T-helper 1 cell treated with Interleukin-12 subunit alpha and Interleukin-12 subunit beta and Interleukin-4 antibody, amounts not matched to agents 30 ng/mL and 1 ng/mL, for 36 hours (primary cell): ENCODE results near the gene CTDP1. TPM values are rescaled to one million over a fixed set of nuclear protein-coding genes. Genes with fewer than 3 reads are reported as not detected.
"Not testable (repeated sequence)": the region's sequence is repeated elsewhere in the genome, so short reads cannot be mapped to it uniquely, and the experiment has no call there.

Experiments used
- intact Hi-C: fragments of 100-400 bp; cut with micrococcal nuclease; formaldehyde crosslinking; loops from one replicate; pipeline ENCODE4 v1.15.1; 2024
- total RNA-seq: library from RNA; stranded (reverse); gene quantifications from 2 replicates; pipeline ENCODE4 v1.2.3, GENCODE V29; 2022

The CTDP1 gene
- total RNA-seq, 1 donor from 2014 or later, result 37.5 TPM

DNA sequence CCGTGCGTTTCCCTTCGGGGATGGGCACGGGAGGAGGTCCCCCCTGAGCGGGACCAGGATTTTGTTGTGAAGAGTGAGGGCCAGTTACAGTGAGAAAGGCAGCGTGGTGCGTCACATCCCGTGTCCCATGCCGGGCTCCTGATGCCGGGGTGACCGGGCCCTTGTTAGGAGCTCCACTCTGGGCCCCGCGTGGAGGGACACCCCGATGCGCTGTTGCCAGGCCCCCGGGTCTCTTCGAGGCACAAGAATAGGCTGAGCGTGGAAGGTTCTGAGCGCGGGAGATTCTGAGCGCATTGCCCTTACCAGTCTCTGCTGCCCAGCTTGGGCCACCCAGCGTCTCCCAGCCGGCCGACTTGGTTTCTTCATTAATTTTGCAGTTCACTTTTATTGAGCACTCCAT, 17.6 kb downstream of the CTDP1 start:
- intact Hi-C loops, result no loop called here

DNA sequence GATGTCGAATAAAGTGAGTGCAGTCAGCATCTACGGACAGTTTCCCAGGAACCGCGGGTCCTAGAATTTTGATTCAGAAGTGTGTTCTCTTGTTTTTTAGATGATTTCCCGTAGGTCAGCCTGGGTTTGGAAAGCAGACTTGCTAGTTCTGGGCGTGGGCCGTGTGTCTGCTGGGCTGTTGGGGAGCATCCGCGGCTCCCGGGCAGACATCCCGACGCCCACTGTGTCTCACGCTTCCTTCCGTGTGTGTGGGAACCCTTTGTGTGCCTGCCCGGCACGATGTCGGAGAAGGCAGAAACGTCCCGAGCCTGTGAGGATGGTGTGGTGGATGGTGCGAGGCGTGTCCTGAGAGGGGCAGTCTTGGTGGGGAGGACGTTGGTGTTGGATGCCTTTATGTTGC, 18.4 kb downstream of the CTDP1 start:
- intact Hi-C loops, result no loop called here

DNA sequence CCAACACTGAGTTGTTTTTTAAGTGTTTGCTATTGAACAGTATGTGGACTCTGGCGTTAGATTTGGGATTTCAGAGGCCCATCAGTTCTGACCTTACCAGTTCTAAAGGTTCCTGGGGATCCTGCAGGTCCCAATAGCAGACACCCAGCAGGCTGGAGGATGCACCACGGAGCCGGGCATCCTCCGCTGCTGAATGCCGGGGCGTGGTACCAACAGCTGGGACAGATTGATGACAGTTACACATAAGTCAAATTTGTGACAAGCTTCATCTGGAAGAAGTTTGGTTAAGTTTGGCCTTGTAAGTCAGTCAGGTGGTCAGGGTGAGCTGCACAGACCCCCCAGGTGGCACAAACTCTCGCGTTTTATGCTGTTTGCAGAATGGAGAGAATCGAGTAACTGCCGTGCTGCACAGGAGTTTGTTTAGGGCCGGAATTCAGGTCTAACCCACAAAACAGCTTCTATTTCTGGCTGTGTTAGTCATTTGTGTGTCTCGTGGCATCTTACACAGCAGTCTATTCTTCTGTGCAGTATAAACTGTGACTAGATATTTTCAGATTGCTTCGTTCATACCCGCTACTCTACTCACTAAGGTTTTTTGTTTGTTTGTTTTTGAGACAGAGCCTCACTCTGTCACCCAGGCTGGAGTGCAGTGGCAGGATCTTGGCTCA, 19.2 kb downstream of the CTDP1 start:
- intact Hi-C loops, result no loop called here

DNA sequence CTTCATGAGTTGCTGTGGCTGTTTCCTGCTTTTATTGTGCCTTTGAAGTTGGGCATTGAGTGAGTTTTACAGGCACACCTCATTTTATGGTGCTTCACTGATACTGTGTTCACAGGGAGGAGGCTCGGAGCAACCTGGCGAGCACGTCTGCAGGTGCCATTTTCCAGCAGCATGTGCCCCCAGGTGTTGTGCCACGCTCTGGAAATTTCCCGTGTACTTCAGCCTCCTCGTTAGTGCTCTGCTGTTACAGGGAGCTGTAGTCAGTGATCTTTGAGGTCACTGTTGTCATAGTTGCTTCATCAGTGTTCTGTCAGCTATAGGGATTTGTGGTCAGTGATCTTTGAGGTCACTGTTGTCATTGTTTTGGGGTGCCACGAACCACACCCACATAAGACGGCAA, 20.1 kb downstream of the CTDP1 start:
- intact Hi-C loops, result no loop called here

DNA sequence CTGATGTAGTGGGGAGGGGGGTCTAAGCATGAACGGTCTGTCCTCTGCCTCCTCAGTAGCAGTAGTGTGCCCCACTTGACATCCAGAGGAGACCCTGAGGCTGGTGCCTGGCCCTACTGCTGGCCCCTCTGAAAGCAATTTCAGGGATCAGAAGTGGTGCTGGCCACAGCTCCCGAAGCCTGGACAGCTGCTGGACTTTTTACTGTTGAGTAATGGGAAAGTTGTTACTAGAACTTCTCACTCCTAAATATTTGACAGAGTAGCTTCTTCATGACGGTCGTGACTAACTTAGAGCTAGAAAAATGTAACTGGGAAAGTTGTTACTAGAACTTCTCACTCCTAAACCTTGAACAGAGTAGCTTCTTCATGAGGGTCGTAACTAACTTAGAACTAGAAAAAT, 23.3 kb downstream of the CTDP1 start:
- intact Hi-C loops, result no loop called here

DNA sequence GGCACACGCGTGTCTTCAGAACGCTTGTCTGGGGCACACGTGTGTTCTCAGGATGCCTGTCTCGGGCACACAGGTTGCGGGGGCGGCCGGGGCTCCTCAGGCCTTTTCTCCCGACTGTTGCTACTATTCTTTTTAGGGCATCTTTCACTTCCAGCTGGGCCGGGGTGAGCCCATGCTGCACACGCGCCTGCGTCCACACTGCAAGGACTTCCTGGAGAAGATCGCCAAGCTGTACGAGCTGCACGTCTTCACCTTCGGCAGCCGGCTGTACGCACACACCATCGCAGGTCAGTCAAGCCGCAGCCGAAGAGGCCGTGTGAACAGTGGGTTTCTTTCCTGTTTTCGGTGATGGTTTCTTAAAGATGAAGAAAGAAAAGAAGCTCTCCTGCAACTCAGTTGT, 25.0 kb downstream of the CTDP1 start:
- intact Hi-C loops, result no loop called here

DNA sequence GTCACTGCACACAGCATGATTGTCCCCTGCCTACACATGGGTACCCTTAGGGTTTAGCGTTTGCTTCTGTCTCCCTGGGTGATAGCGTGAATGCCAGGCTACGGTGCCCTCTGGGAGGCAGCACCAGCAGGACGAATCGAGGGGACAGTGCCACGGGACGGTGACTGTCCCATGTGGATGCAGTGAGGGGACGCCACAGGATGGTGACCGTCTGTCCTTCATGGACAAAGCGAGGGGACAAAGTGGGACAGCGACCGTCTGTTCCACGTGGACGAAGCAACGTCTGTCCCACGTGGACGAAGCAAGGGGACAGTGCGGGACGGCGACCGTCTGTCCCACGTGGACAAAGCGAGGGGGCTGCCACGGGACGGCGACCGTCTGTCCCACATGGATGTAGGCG, 25.7 kb downstream of the CTDP1 start:
- intact Hi-C loops, result no loop called here

DNA sequence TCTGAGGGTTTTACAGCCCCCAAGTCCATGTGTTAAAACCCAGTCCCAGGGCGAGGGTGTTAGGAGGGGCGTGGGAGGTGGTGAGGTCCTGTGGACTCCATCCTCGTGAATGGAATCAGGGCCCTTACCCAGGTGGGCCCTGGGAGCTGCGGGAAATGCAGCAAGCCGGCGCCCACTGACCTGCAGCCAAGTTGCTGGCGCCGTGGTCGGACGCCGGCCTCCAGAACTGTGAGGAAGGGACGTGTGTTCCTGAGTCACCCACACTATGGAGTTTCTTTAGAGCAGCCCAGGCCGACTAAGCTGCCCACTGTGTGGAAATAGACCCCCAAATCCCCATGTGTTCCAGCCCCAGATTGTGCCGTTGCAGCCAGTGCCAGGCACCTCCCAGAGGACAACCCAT, 26.4 kb downstream of the CTDP1 start:
- intact Hi-C loops, result no loop called here

DNA sequence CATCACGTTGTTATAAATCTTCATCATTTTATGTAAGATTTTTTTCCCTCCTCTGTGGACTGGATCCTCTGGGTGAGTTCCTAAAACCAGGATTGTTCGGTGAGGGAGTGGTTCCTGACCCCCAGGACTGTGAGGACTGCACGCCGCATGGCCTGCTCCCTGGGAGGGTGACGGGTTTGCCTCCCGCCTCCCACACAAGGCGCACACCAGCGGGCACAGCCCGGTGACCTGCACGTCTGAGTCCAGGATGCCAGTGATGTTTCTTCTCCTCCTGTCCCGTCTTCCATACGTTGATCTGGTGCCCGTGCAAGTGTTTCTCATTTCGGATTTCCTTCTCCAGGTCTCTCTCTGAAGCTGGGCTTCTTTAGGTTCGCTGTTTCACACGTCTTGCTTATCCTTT, 27.1 kb downstream of the CTDP1 start:
- intact Hi-C loops, result no loop called here

DNA sequence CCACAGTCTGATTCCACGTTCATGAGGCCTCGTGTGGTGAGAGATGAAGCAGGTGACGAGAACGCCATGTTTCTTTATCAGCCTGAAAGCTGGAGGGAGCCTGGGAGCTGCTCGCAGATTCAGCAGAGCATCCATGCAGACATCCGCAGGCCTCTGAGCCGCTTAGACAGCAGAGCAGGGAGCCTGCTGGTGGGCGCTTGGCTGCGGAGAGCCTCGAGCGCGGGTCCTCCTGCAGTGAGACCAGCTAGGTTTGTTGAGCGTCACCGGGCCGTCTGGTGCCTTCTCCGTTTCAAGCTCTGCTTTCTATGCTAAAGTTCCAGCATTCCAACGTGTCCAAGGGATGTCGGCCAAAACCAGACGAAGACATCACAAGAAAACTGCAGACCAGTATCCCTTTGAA, 27.6 kb downstream of the CTDP1 start:
- intact Hi-C loops, result no loop called here

DNA sequence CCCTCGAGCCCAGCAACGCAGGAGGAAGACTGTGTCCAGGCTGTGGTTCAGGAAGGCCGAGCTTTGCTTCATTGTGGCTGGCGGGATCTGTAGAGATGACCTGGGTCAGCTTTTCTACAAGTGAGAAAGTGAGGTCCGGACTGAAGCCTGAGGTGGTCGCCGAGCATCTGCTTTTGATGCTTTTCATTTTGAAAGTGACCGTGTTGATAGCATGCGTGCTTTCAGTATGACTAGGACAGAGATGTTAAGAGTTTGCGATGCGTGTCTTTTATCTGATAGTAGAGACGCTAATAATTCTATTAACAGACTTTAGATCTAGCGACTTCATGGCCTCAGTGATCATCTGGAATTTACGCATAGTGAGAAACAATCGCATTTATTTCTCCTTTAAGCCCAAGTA, 28.1 kb downstream of the CTDP1 start:
- intact Hi-C loops, result no loop called here

DNA sequence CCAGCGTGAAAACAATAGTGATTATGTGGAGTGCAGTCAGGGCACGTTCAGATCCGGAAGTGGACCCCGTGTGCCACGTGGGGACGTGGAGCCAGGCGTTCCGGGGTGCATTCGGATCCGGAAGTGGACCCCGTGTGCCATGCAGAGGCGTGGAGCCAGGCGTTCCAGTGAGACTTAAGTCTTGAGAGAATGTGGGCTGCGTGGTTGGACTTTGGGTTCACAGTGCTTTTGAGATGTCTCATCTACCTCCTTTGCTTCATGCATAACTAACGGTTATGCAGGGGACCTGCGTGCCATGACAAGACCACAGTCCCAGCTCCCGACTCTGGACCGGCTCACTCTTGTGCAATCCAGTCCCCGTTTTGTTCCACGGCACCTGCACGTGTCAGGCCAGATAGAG, 28.8 kb downstream of the CTDP1 start:
- intact Hi-C loops, result no loop called here

DNA sequence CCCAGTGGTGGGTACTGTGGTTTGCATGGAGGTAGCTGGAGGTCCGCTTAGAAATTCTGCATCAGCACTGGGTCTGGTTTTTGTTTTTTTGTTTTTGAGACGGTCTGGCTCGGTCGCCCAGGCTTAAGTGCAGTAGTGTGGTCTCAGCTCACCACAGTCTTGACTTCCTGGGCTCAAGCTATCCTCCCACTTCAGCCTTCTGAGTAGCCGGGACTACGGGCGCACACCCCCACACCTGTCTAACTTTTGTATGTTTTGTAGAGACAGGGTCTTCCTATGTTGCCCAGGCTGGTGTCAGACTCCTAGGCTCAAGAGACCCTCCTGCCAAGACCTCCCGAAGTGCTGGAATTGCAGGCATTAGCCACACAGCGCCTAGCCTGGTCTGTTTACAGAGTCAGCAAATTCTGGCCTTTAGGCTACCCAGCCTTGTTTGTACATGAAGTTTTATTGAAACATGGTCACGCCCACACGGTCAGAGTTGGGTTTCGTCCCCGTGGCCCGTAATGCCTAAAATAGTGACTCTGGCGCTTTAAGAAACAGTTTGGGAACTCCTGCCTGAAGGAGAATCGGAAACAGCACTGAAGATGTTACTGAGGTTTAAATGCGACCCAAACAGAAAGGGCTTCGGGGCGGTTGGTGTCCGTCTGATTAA, 32.7 kb downstream of the CTDP1 start:
- intact Hi-C loops, result no loop called here

DNA sequence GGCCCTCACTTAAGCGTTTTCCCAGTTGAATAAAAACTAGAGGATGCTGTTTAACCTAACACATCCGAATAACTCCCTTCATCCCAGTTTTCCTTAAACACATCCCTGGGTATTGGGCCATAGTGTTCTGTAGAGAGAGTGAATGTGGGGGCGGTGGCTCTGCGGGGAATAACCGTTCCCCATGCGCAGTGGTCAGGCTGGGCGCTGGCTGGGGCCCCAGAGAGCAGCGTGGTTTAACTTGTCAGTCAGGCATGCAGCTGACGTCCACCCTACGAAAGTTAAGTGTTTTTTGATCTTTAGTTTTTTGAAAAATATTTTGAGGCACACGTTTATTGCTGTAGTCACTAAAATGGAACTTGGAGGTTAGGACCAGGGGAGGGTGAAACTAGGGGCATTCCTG, 33.7 kb downstream of the CTDP1 start:
- intact Hi-C loops, result no loop called here

DNA sequence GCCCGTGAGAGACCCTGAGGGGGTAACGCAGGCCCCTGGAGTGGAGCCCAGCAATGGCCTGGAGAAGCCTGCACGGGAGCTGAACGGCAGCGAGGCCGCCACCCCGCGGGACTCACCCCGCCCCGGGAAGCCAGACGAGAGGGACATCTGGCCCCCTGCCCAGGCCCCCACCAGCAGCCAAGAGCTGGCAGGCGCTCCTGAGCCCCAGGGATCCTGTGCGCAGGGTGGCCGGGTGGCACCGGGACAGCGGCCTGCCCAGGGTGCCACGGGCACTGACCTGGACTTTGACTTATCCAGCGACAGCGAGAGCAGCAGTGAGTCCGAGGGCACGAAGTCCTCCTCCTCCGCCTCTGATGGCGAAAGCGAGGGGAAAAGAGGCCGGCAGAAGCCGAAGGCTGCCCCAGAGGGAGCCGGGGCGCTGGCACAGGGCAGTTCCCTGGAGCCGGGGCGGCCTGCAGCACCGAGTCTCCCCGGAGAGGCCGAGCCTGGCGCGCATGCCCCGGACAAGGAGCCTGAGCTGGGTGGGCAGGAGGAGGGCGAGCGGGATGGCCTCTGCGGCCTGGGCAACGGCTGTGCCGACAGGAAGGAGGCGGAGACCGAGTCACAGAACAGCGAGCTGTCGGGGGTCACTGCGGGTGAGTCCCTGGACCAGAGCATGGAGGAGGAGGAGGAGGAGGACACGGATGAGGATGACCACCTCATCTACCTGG, 35.1 kb downstream of the CTDP1 start:
- intact Hi-C loops, result no loop called here

DNA sequence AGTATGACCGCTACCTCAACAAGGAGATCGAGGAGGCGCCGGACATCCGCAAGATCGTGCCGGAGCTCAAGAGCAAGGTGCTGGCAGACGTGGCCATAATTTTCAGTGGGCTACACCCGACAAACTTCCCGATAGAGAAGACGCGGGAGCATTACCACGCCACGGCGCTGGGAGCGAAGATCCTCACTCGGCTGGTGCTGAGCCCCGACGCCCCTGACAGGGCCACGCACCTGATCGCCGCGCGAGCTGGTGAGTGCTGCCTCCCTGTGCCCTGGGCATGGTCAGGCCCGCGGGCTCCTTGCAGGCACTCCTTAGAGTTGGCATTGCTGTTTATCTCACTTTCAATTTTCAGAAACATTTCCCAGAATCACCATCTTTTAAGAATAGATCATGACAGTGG, 35.7 kb downstream of the CTDP1 start:
- intact Hi-C loops, result no loop called here

DNA sequence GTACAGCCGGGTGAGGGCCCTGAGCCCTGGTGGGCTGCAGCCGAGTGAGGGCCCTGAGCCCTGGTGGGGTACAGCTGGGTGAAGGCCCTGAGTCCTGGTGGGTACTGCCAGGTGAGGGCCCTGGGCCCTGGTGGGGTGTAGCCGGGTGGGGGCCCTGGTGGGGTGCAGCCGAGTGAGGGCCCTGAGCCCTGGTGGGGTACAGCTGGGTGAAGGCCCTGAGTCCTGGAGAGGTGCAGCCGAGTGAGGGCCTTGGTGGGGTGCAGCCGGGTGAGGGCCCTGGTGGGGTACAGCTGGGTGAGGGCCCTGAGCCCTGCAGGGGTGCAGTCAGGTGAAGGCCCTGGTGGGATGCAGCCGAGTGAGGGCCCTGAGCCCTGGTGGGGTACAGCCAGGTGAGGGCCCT, 37.5 kb downstream of the CTDP1 start:
- intact Hi-C loops, result no loop called here

DNA sequence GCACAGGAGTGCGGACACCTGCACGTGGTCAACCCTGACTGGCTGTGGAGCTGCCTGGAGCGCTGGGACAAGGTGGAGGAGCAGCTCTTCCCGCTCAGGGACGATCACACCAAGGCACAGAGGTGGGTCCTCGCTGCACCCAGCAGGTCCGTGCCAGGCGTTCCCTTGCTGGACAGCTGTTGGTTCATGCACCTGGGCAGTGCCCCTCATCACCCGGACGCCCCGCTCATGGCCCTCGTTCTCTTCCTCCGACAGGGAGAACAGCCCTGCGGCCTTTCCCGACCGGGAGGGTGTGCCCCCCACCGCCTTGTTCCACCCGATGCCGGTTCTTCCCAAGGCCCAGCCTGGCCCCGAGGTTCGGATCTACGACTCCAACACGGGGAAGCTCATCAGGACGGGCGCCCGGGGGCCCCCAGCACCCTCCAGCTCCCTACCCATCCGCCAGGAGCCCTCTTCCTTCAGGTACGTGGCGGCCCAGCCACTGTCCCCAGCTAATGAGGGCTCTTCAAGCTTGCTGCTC, 38.0 kb downstream of the CTDP1 start:
- intact Hi-C loops, result no loop called here

DNA sequence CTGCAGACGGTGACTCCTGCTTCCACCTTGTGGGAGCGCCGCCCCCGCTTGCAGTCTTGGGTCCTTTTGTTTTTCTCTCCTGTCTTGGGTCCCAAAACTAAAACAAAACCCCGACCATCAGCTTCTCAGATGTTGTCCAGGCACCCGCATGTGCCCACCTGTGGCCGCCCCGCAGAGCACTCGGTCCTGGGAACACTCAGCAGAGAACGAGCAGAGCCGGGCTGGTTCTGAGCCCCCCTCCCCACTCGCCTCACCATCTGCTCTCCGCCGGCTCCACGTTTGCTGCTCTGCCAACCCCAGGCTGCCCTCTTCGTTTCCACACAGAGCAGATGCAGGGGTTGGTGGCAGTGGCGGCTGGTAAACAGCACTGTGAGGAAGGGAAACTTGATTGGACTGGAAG, 38.5 kb downstream of the CTDP1 start:
- intact Hi-C loops, result no loop called here

DNA sequence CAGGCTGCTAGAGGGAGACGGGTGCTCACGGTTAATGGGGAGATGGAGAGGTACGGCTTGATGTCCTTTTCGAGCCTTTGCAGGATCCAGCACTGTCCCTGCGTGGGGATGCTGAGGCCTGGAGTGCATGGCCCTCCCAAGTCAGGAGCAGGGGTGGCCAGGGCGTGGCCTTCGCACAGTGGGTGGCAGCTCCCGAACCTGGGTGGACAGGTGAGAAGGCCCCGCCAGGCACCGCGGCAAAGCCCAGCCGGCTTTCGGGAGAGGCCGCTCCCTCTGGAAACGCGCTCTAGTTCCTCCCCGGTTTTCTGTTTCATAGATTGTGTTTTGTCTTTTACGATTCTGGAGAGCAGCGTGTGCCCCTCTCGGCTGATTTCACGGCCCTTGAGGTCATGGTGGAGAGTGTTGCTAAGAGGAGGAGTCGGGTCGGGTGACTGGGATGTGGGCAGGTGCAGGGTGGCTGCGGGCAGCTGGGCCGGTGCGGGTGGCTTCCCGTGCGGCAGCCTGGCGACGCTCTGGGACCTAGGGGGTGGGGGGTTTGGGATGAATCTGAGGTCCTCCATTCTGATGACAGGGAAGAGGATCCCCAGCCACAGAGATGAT, 39.4 kb downstream of the CTDP1 start:
- intact Hi-C loops, result no loop called here

DNA sequence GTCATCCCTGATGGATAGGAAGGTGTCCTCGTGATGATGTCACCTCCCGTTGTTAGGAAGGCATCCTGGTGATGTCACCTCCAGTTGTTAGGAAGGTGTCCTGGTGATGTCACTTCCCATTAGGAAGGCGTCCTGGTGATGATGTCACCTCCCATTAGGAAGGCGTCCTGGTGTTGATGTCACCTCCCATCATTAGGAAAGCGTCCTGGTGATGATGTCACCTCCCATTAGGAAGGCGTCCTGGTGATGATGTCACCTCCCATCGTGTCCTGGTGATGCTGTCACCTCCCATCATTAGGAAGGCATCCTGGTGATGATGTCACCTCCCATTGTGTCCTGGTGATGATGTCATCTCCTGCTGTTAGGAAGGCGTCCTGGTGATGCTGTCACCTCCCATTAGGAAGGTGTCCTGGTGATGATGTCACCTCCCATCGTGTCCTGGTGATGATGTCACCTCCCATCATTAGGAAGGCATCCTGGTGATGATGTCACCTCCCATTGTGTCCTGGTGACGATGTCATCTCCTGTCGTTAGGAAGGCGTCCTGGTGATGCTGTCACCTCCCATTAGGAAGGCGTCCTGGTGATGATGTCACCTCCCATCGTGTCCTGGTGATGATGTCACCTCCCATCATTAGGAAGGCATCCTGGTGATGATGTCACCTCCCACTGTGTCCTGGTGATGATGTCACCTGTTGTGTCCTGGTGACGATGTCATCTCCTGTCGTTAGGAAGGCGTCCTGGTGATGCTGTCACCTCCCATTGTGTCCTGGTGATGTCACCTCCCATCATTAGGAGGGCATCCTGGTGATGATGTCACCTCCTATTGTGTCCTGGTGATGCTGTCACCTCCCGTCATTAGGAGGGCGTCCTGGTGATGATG, 40.1 kb downstream of the CTDP1 start:
- intact Hi-C loops, result not testable (repeated sequence)
